ENCODE measurements around the gene STEEP1. TPM values are rescaled to one million over a fixed set of nuclear protein-coding genes. Genes with fewer than 3 reads are reported as not detected.

STEEP1 gene
- total and polyA plus RNA-seq, 2 of the 13 experiments (the other 11 are each of a cell fraction or from before 2014, with no cell fraction given), result 7.7 to 23.1 TPM

GRCh38 chrX:119606280-119607017, 41.2 kb upstream of the STEEP1 start, which contains the start of gene NKRF (continued):
- TF ChIP-seq FOXP4 (CRISPR knock-in tag; IDR thresholded peaks at IDR 0.05) (no peak), ZNF768 (CRISPR knock-in tag; IDR thresholded peaks at IDR 0.05) (peak; percentile 46; the same call in 1 of the 2 replicates), PHF8 (CRISPR knock-in tag; IDR thresholded peaks at IDR 0.05) (peak; percentile 51), ZNF747 (CRISPR knock-in tag; IDR thresholded peaks at IDR 0.05; ENCODE audit: borderline replicate concordance) (0 out of 2 replicates have a peak, but pooled peaks have one; percentile 30), CHD2 (IDR thresholded peaks at IDR 0.05; ENCODE audit: low read depth, low read length) (peak; percentile 95), NAIF1 (CRISPR knock-in tag; IDR thresholded peaks at IDR 0.05; ENCODE audit: borderline replicate concordance) (no peak), ZNF572 (CRISPR knock-in tag; IDR thresholded peaks at IDR 0.05) (no peak), FOSL2 (CRISPR knock-in tag; IDR thresholded peaks at IDR 0.05) (0 out of 2 replicates have a peak, but pooled peaks have one; percentile 21), IKZF4 (CRISPR knock-in tag; IDR thresholded peaks at IDR 0.05; ENCODE audit: borderline replicate concordance, low read depth, not compliant biosample characterization) (no peak), ZNF501 (CRISPR knock-in tag; IDR thresholded peaks at IDR 0.05) (peak; percentile 37; the same call in 1 of the 2 replicates), ZNF761 (CRISPR knock-in tag; conservative IDR thresholded peaks at IDR 0.05) (no peak), ISL2 (CRISPR knock-in tag; IDR thresholded peaks at IDR 0.05) (peak; percentile 32; the same call in 1 of the 2 replicates), JARID2 (CRISPR knock-in tag; IDR thresholded peaks at IDR 0.05; ENCODE audit: insufficient replicate concordance) (no peak), ESRRA (CRISPR knock-in tag; IDR thresholded peaks at IDR 0.05; ENCODE audit: low read depth) (no peak), POLR2AphosphoS2 (IDR thresholded peaks at IDR 0.05; ENCODE audit: low read depth, low read length) (no peak), GATAD1 (CRISPR knock-in tag; IDR thresholded peaks at IDR 0.05) (peak; percentile 63; the same call in 1 of the 2 replicates), EP300 (IDR thresholded peaks at IDR 0.05; ENCODE audit: low read depth in 2 of 2, low read length in 2 of 2) (no peak), EP300 (CRISPR knock-in tag; IDR thresholded peaks at IDR 0.05; ENCODE audit: borderline replicate concordance) (no peak), ZNF484 (CRISPR knock-in tag; IDR thresholded peaks at IDR 0.05; ENCODE audit: borderline replicate concordance, low read depth) (no peak), ELF1 (CRISPR knock-in tag; IDR thresholded peaks at IDR 0.05) (peak; percentile 43; the same call in 1 of the 2 replicates), MXI1 (IDR thresholded peaks at IDR 0.05; ENCODE audit: borderline replicate concordance, low read depth, low read length) (peak; percentile 42; the same call in 1 of the 3 replicates), ZBTB49 (CRISPR knock-in tag; IDR thresholded peaks at IDR 0.05; ENCODE audit: borderline replicate concordance) (no peak), ZNF234 (CRISPR knock-in tag; conservative IDR thresholded peaks at IDR 0.05) (no peak), ZNF607 (CRISPR knock-in tag; IDR thresholded peaks at IDR 0.05; ENCODE audit: borderline replicate concordance) (0 out of 2 replicates have a peak, but pooled peaks have one; percentile 24), NFYB (CRISPR knock-in tag; IDR thresholded peaks at IDR 0.05) (no peak), ZNF564 (CRISPR knock-in tag; IDR thresholded peaks at IDR 0.05) (peak; percentile 12; the same call in 1 of the 2 replicates)

All from HepG2 (cell line).